RPMI8226 (cell line): ENCODE results near the gene MSRB2.

Experiments
- DNase-seq: peaks from one replicate; pipeline ENCODE4 v3.0.0-alpha.2; 2015

Gene MSRB2

DNA sequence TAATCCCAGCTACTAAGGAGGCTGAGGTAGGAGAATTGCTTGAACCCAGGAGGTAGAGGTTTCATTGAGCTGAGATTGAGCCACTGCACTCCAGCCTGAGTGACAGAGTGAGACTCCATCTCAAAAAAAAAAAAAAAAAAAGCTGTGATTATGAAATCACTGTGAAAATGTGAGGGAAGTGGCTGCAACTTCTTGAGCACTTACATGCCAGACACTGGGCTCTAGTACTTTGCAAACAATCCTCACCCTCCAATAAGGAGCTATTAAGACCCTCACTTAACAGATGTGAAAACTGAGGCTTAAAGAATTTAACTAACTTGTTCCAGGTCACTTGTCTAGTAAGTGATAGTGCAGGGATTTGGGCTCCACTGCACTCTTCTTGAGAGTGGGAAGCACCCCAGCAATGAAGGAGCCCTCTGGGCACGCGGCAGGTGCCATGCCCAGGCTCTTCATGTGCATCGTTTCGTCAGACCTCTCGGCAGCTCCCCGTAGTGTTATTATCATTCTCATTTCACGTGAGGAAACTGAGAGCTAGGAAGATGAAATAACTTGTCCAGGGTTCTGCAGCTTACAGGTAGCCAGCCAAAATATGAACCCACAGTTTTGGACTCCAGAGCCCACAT, 19.0 kb downstream of the MSRB2 start:
- no peak for DNase-seq

DNA sequence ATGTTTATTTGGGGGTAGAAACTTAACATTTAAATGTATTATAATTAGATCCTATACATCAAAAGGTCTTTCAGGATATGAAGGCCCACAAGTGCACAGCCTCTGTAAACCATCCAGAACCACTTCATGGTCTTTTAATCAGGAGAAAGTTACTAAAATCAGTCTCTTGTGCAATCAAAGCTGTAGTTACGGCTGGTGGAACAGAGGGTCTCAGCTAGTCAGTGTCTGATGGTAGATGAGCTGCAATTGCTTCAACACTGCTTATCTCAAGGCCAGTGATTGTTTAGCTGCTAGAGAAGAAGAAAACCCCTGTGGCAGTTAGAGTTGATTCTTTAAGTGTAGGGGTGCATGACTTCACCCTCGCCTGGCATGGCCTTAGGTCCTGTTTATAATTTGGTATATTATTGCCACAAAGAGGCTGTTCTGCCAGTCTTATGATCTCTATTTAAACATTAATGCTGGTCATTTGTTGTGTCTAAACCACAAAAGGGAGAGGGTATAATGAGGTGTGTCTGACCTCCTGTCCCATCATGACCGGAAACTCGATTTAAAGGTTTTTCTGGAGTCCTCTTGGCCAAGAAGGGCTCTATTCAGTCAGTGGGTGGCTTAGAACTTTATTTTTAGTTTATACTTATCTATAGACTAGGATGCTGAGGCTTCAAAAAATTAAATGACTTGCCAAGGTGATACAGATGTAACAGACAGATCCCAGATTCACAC, 21.3 kb downstream of the MSRB2 start:
- DNase-seq, result no peak

DNA sequence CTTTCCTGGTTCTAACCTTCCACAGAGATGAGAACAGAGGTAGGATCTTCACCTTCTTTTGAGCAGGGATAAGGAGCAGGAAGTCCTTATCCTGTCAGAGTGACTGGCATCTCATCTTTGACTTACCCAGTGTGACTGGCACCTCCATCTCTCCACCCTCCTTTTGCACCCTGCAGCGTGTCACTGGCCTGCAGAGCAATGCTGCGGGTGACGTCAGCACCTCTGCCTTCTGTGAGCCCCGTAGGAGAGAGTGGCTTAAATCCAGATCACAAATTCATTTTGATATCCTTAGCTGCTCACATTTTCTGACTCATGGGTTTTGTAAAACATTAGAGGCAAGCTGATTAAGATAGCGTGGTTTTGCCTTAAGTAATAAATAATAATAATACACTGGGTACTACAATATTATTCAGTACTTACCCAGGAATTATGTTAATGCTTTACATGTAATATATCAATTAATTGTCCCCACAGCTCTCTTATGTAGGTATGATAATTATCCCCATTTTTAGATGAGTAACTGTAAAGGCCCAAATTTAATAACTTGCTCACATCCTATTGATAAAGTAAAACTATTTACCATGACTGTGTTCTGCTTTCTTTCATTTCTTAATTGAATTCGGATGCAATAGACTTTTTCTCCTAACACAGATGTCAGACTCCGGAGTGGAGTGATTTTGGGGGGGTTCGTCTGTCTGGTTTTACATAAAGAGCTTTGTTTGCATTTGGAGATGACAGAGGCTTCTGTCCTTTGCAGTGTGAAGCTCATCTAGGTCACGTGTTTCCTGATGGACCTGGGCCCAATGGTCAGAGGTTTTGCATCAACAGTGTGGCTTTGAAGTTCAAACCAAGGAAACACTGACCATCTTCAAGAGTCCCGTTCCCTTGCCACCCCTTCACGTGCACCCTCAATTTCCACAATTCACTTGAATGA, 24.9 kb downstream of the MSRB2 start:
- DNase-seq, result no peak

DNA sequence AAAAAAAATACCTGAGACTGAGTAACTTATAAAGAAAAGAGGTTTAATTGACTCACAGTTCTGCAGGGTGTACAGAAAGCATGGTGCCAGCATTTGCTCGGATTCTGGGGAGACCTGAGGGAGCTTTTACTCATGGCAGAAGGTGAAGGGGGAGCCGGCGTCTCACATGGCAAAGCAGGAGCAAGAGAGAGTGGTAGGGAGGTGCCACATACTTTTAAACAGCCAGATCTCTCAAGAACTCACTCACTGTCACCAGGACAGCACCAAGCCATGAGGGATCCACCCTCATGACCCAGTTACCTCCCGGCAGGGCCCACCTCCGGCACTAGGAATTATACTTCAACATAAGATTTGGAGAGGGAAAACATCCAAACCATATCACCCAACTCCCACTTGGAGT, 25.8 kb downstream of the MSRB2 start:
- DNase-seq, result no peak

DNA sequence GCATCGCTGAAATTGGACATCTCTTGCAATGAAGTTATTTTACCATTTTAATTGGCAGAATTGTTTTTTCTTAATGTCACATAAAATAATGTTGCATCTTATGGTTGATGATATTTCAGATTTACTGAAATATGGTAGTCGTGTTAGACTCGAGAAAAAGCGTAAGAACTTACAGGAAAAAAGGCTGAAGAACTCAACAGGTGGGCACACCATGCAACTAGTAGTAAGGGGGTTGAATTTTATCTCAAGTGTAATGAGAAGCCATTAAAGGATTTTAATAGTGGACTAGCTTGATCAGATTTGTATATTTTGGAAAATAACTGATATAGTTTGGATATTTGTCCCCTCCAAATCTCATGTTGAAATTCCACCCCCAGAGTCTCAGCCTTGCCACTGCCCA, 41.1 kb downstream of the MSRB2 start:
- no peak for DNase-seq

DNA sequence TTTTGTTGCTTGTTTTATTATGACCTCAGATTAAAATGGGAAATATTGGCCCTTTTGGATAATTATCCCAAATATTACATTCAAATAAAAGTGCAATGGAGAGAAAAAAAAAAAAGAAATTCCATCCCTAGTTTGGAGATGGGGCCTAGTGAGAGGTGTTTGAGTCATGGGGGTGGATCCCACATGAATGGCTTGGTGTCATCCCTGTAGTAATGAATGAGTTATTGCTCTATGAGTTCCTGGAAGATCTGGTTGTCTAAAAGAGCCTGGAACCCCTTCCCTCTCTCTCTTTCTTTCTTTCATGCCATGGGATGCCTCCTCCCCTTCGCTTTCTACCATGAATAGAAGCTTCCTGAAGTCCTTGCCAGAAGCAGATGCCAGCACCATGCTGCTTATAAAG, 44.3 kb downstream of the MSRB2 start:
- no peak for DNase-seq

DNA sequence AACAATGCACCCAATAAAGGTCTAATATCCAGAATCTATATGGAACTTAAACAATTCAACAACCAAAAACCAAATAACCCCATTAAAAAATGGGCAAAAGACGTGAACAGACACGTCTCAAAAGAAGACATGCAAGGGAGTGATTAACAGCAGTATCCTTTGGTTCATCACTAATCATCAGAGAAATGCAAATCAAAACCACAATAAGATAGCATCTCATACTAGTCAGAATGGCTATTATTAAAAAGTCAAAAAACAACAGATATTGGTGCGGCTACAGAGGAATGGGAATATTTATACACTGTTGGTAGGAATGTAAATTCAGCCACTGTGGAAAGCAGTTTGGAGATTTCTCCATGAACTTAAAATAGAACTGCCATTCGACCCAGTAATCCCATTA, 46.6 kb downstream of the MSRB2 start:
- DNase-seq, result no peak

DNA sequence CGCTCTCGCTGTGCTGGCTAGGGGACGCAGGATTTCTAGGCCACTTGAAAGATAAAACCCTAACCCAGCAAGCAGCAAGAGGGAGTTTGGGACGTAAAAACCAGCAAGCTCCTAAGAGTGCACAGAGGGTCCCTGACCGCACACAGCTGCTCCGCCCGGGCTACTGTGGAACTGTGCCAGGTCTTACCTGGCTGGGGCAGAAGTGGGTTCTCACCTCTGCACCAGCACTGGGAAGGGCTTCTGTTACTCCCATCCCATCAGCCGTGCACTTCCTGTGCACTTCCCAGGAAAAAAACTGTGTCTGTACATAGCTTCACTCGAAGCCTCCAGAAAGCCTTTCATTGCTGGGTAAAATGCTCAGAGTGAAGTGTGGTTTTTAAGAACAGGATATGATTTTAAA, 50.9 kb downstream of the MSRB2 start:
- no peak for DNase-seq

DNA sequence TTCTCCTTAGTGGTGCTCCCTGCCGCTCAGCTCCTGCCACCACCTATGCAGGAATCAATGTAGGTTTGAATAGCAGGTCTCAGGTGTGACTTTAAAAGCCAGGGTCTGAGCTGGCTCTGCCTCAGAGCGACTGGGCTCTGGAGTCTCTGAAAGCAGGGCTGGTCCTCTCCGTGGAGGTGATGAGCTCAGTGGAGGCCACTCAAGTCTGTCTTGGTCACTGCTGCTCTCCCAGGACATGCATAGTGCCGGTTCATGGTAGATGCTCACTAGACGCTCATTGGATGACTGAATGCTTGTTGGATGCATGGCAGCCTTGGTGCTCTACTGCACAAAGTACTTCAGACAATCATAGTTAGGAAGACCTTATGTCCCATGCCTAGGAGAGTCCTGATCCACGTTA, 51.7 kb downstream of the MSRB2 start:
- DNase-seq, result no peak

DNA sequence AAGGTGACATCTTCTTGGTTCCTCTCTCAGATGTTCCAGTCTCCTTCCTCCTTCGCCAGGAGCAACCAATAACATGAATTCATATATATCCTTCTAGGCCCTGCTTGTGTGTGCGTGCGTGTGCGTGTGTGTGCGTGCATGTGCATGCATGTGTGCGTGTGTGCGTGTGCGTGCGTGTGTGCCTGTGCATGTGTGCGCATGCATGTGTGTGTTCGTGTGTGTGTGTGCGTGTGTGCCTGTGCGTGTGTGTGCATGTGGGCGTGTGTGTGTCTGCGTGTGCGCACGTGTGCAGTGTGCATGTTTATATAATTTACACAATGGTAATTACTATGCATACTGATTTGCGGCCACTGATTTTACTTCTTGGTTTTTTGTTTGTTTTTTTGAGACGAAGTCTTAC, 52.8 kb downstream of the MSRB2 start:
- DNase-seq, result no peak

DNA sequence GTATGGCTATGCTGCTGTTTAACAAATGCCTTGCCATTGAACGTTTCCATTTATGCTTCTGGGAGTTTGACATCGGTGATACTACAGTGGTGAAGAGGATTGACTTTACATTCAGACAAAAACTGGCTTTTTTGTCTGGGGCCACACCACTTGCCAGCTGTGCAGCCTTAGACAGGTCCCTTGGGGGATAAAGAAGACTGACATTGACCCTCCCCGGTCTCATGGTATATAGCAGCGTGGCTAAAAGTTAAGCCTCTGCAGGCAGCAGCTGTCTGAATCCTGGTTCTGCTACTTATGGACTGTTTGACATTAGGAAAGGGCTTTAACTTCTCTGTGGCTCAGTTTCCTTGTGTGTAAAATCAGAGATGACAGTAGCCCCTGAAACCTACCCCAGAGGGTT, 54.7 kb downstream of the MSRB2 start:
- DNase-seq, result no peak

DNA sequence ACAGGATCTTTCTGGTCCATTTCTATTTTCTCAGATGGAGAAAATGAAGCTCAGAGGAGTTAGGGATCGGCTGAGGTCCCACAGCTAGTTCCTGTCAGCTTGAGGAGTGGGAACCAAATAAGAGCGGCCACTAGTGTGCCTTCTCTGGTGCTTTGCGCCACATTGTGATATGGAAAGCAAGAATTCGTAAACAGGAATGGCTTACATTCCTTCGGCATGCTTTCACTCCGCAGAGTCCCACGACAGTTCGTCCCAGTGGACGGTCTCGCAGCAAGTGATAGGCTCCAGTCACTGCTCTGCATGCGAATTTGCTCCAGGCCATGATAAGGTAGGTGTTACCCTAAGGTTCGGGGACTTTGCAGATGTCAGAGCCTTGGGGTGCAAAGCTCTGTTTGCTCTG, 55.2 kb downstream of the MSRB2 start:
- no peak for DNase-seq

DNA sequence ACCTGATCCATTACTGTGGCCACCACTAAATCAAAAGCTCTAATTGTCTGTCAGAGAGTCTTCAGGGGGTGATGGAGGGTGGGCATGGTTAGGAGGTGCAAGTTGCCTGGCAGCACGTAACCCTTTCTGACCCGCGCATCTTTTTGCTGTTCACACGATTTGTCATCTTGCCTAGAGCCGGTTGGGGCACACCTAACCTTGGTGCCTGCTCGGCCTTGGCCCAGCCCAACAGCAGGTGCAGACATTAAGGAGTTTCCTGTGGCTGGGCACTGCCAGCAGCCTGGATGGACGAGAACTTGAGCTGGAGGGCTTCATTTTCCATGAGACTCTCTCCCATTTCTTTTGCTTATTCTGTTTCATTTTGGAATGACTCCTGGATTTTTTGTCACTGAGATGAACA, 55.7 kb downstream of the MSRB2 start:
- no peak for DNase-seq

DNA sequence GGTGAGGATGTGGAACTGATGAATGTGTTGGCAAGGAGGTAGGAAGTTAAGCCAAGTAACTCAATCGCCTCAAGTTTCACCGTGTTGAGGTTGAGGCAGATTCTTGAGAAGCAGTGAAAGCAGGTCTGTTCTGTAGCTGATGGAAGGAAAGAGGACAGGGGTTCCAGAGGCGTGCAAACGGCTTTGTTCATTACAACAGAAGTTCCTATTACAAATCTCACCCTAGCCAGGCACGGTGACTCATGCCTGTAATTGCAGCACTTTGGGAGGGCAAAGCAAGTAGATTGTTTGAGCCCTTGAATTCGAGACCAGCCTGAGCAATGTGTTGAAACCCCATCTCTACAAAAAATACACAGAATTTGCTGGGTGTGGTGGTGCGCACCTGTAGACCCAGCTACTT, 59.8 kb downstream of the MSRB2 start:
- no peak for DNase-seq

DNA sequence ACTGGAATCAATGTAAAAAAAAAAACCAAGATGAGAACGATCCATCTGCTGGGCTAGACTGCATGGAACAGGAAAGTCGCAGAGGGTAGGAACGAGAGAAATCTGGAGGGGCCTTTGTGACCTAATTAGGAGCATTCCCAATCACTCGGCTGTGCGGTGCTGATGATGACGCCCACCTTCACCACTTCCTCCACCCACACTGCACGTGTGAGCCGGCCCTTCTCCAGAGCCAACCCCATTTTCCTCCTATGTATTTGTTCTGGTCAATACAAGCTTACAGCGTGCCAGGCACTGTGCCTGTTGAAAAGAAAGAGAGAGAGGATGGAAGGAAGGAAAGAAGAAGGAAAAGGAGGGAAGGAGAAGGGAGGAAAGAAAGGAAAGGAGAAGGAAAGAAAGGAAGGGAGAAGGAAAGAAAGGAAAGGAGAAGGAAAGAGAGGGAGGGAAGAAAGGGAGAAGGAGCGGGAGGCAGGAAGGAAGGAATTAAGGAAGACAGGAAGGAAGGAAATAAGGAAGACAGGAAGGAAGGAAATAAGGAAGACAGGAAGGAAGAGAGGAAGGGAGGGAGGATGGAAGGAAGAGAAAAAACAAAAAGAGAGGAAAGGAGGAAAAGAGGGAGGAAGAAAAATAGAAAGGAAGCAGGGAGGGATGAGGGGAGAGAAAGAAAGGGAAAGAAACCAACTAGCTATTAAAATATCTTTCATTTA, 61.2 kb downstream of the MSRB2 start:
- DNase-seq, result no peak

DNA sequence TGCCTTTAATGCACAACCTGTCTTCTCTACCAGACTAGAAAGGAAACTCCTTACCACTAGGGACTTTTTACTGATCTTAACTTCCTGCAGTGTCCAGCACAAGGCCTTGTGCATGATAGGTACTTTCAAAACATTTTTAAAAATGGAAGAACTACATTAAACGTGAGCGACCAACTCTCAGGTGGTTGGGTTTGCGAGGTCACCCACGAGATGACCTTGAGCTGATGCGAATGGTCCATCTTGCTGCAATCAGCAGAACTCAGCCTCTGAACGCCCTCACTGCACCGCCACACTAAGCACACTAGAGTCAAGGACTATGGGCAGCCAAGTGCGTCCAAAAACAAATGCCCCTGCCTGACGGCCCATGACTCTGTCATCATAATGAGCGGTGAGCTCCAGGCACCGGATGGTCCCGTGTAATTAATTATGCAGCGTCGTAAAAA, 61.9 kb downstream of the MSRB2 start:
- DNase-seq, result no peak

DNA sequence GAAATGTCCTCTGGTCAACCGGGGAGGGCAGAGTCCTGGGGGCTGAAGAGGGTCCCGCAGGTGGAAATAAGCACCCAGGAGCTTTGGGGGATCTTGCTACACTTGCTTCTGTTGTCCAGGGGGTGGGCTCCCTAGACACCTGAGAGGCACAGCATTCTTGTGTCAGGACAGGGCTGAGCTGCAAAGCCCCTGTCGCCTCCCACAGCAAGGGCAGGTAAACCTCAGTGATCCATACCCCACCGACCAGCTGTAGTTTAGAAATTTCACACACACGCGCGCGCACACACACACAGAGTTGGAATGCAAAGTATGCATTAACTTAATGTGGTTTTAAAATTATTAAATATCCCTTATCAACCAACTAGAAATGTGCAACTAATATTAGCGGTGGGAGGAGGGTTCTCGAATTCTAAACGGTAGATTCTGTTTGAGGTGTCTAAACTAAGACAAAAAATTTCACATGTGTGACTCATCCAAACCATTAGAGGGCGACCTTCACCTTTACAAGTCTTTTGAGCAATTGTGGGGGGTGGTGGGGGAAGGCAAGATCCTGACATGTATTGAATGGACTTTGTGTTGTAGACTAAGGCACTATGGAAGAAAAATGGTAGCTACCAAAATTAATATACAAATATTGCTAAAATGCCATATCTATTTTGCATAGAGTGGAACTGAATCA, 62.5 kb downstream of the MSRB2 start:
- peak; percentile 34 for DNase-seq

DNA sequence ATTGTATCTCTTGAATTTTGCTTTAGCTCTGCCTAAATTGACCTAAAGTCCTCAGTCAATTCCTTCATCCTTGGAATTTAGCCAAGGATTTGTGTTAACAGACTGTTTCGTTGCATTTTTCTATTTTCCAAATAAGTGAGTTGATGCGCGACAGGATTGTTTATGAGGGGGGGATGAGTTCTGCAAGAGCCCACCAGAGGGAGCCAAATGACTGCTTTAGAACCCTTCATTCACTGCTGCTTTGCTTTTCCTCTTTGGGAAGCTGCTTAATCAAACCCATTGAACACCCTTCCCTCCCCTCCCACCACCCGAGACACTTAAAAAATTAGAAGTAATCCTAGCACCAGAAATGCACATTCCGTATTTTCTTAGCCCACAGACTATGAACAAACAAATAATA, 63.0 kb downstream of the MSRB2 start:
- peak; percentile 59 for DNase-seq

DNA sequence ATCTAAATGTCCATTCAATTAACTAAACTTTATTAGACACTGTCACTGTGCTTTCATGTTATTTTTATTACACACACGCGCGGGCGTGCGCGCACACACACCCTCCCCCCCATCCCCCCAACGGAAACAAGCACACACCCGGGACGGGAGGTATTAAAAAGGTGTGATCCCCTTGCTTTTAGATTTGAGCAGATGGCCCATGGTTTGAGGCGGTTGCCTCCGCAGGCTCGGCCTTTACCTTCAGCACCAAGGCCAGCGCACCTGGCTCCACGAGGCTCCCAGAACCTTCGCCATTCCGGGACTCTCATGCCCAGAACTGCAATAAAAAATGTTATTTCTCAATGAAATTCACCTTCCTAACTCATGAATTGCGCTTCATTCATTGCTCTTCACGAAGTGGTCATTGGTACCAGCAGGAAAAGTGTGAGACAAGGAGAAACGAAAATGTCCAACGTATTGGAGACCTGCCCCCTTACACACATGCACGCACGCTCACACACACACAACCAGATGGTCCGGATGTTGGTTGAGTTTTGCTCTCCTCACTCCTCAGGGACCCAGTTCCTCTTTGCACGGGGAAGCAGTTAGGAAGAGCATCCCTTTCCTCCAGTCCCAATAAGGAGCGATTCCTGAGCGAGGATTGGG, 76.0 kb downstream of the MSRB2 start:
- peak; percentile 44 for DNase-seq
